Panc1 (cell line): ENCODE measurements around the gene MYORG. TPM values are rescaled to one million over a fixed set of nuclear protein-coding genes. Genes with fewer than 3 reads are reported as not detected.

Experiments used
- ATAC-seq: fragments of 200-7000 bp; cut with Tn5 transposase; 2 replicates; pipeline ENCODE4 v1.9.1; 2020; ENCODE audit warnings: mild to moderate bottlenecking, moderate library complexity
- BruUV-seq: library from RNA; stranded (reverse); fragments of 400-500 nt; replicated peaks from 2 replicates; lab custom pipeline; 2021; lab: Mats Ljungman, UMichigan
- CTCF ChIA-PET: fragments of 300-600 bp; sonication (Branson Sonifier 250); formaldehyde crosslinking; loops from one replicate; lab custom pipeline; 2022; ENCODE audit warnings: antibody characterized with exemption; lab: Charles Lee
- POLR2A ChIA-PET: fragments of 300-600 bp; sonication (Branson Sonifier 250); formaldehyde crosslinking; loops from one replicate; lab custom pipeline; 2022; ENCODE audit warnings: antibody characterized with exemption; lab: Charles Lee
- DNase-seq: peaks from one replicate; pipeline ENCODE4 v3.0.0-alpha.2; 2010; ENCODE audit warnings: low read depth, low spot score
- H3K27ac ChIP-seq: 2 replicates; pipeline ENCODE4 v1.5.1; 2011; ENCODE audit warnings: mild to moderate bottlenecking, low read length, inconsistent platforms
- H3K27me3 ChIP-seq: fragments of 200-500 bp; sonication (Bioruptor generic); 2 replicates; pipeline ENCODE4 v1.6.0; 2014; ENCODE audit warnings: low read length, inconsistent platforms; ENCODE audit not compliant: control insufficient read depth, insufficient read depth
- H3K36me3 ChIP-seq: fragments of 200-500 bp; sonication (Bioruptor generic); 2 replicates; pipeline ENCODE4 v1.5.1; 2014; ENCODE audit warnings: inconsistent platforms, mild to moderate bottlenecking, low read length, moderate library complexity; ENCODE audit not compliant: control insufficient read depth, insufficient read depth
- H3K4me1 ChIP-seq: 2 replicates; pipeline ENCODE4 v1.5.1; 2011; ENCODE audit warnings: inconsistent platforms, mild to moderate bottlenecking, low read length, moderate library complexity; ENCODE audit not compliant: control insufficient read depth, insufficient read depth
- H3K4me3 ChIP-seq, 2 experiments: 2 replicates each; pipeline ENCODE4 v1.5.1; 2011 to 2012; ENCODE audit warnings: low read depth in 2 of 2, low read length in 2 of 2, mild to moderate bottlenecking in 2 of 2, inconsistent platforms in 1 of 2, moderate library complexity in 1 of 2
- H3K9me3 ChIP-seq: fragments of 200-500 bp; sonication (Bioruptor generic); 2 replicates; pipeline ENCODE4 v1.5.1; 2014; ENCODE audit warnings: low read depth, mild to moderate bottlenecking, inconsistent platforms, low read length, moderate library complexity; ENCODE audit not compliant: control insufficient read depth, insufficient read depth
- CTCF ChIP-seq: fragments of 450-650 bp; IDR thresholded peaks from 2 replicates; pipeline ENCODE4 v1.5.1; 2017; ENCODE audit warnings: mild to moderate bottlenecking
- POLR2AphosphoS5 ChIP-seq: IDR thresholded peaks from 2 replicates; pipeline ENCODE4 v1.6.1; 2012; ENCODE audit warnings: mild to moderate bottlenecking, low read depth, low read length, moderate library complexity
- REST ChIP-seq, 2 experiments: IDR thresholded peaks; 2 replicates each; pipeline ENCODE4 v1.6.1; 2011 to 2012; ENCODE audit warnings: low read depth in 2 of 2, control low read depth in 1 of 2, low read length in 1 of 2, mild to moderate bottlenecking in 1 of 2, moderate library complexity in 1 of 2; ENCODE audit not compliant: insufficient read depth in 1 of 2
- SIN3A ChIP-seq: IDR thresholded peaks from 2 replicates; pipeline ENCODE4 v1.6.1; 2012; ENCODE audit warnings: low read depth, mild to moderate bottlenecking, low read length, moderate library complexity, borderline replicate concordance; ENCODE audit not compliant: insufficient read depth
- TCF7L2 ChIP-seq: IDR thresholded peaks from 2 replicates; pipeline ENCODE4 v1.6.1; 2011; ENCODE audit warnings: mild to moderate bottlenecking, low read depth, low read length, inconsistent platforms
- in situ Hi-C: cut with HindIII; loops from 2 replicates; pipeline ENCODE4 v1.10.0; 2016; ENCODE audit warnings: low sequenced_read_pairs, low pct_unique_long_range_greater_than_20kb
- intact Hi-C: fragments of 100-400 bp; cut with micrococcal nuclease; formaldehyde crosslinking; loops from one replicate; pipeline ENCODE4 v1.10.0; 2022; ENCODE audit not compliant: unreplicated experiment
- total RNA-seq: library from RNA; stranded (reverse); gene quantifications from one replicate; pipeline ENCODE4 v1.2.1, GENCODE V29; 2021; ENCODE audit not compliant: unreplicated experiment

MYORG gene
- total RNA-seq, 1 experiment from 2014 or later = 9.7 TPM

GRCh38 chr9:34346873-34347799 is 29.6 kb downstream of the MYORG start:
- Histone ChIP-seq H3K27ac (no peak overlapping the region), H3K27me3 (no peaks in the 10 kb centered on the region), H3K4me3 (no peak overlapping the region), H3K4me1 (no peaks in the 10 kb centered on the region), H3K9me3 (no peaks in the 10 kb centered on the region), H3K36me3 (no peaks in the 10 kb centered on the region)
- ATAC-seq (0 out of 2 replicates have a peak, but pooled peaks have one; percentile 22), DNase-seq (no peak)
- in situ Hi-C loops = no loop called here
- no TSS peak for BruUV-seq
- no peak for TF ChIP-seq CTCF
- TF ChIP-seq TCF7L2 = no peak
- ChIA-PET CTCF (interaction anchor here (0.7 kb wide), 1 partner anchor 32 kb away, joined by 6 read pairs; no protein-coding TSS in a partner anchor), POLR2A (interaction anchor here (0.5 kb wide), 1 partner anchor 30 kb away, joined by 4 read pairs; no protein-coding TSS in a partner anchor)
- intact Hi-C loops = no loop called here

GRCh38 chr9:34343605-34344004 is 33.1 kb downstream of the MYORG start:
- intact Hi-C loops (no loop called here), in situ Hi-C loops (no loop called here)
- ChIA-PET POLR2A (no interaction called here), CTCF (interaction anchor here (0.6 kb wide), 1 partner anchor 106 kb away, joined by 5 read pairs; no protein-coding TSS in a partner anchor)
- DNase-seq (no peak), ATAC-seq (no peak)
- no peak for TF ChIP-seq SIN3A
- TF ChIP-seq REST (IDR thresholded peaks at IDR 0.05; ENCODE audit: insufficient read depth in 1 of 2, low read depth in 2 of 2, low read length in 1 of 2) = no peak
- TF ChIP-seq POLR2AphosphoS5 = no peak
- no peak for TF ChIP-seq CTCF
- TF ChIP-seq TCF7L2 = no peak
- Histone ChIP-seq H3K27me3 (no peaks in the 10 kb centered on the region), H3K4me1 (no peaks in the 10 kb centered on the region), H3K9me3 (no peaks in the 10 kb centered on the region), H3K36me3 (no peaks in the 10 kb centered on the region; the same call in 1 of the 2 replicates), H3K27ac (no peak overlapping the region), H3K4me3 (no peak overlapping the region)
- BruUV-seq = no TSS peak
